ENCODE data around the gene ZFPM1. TPM values are rescaled to one million over a fixed set of nuclear protein-coding genes. Genes with fewer than 3 reads are reported as not detected.

The ZFPM1 gene
- total and polyA plus RNA-seq, 2 of the 8 experiments (the other 6 are each of a cell fraction or from before 2014, with no cell fraction given): 0.74 to 4.8 TPM

- TF ChIP-seq CHD1 (IDR thresholded peaks at IDR 0.05; ENCODE audit: low read depth, low read length): no peak
- no peak for TF ChIP-seq YY1 (IDR thresholded peaks at IDR 0.05; ENCODE audit: low read depth, low read length)
- no peak for TF ChIP-seq RAD21 (IDR thresholded peaks at IDR 0.05 in 1 of 2, conservative IDR thresholded peaks at IDR 0.05 in 1 of 2; ENCODE audit: low read depth in 2 of 2, low read length in 2 of 2)
- no peak for TF ChIP-seq POLR2AphosphoS5 (IDR thresholded peaks at IDR 0.05; ENCODE audit: low read depth, low read length)
- no peak for TF ChIP-seq ATF2 (IDR thresholded peaks at IDR 0.05; ENCODE audit: low read length)
Measured at GRCh38 chr16:88530858-88531203, 77.8 kb downstream of the ZFPM1 start (continued).
